ENCODE results near the gene AP1G1. TPM values are rescaled to one million over a fixed set of nuclear protein-coding genes. Genes with fewer than 3 reads are reported as not detected.
"Not testable (repeated sequence)": the region's sequence is repeated elsewhere in the genome, so short reads cannot be mapped to it uniquely, and the experiment has no call there.

The AP1G1 gene
- total RNA-seq, 2 experiments from 2014 or later: 53.9 to 57.4 TPM

DNA sequence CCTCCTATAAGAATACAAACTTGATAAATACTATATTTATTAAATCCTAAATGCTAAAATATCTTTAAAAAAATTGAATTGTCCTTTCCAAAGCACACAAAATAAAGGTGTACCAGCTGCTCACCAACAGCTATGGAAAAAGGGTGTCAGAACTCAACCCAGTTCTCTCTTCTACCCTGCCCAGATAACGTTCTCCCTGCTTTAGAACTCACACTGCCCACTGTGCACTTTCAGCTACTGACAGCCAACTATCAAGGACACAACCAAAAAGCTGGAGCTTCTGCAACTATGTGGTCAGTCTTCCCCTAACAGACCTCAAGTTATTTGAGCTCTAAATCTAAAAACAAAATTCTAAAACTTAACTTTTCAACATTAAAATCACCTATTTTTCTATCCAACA lies 13.7 kb downstream of the AP1G1 start:
- H3K36me3 Mint-ChIP-seq (ENCODE audit: low read depth): peaks cover 27% of the 10 kb centered on the region
- H3K4me1 Mint-ChIP-seq (ENCODE audit: low read depth): peaks cover 48% of the 10 kb centered on the region
- no peaks in the 10 kb centered on the region for H3K27me3 Mint-ChIP-seq
- ChIA-PET CTCF (interaction anchor here (1.3 to 2.4 kb wide), 4 partner anchors 88 to 184 kb away, joined by 3 to 7 read pairs (median 5); no protein-coding TSS in a partner anchor), POLR2A (interaction anchor here (0.6 to 3.2 kb wide), 4 partner anchors 10 to 101 kb away, joined by 3 to 19 read pairs (median 4); partner anchors contain the start of gene AP1G1)
- TF ChIP-seq, protein P1, sequence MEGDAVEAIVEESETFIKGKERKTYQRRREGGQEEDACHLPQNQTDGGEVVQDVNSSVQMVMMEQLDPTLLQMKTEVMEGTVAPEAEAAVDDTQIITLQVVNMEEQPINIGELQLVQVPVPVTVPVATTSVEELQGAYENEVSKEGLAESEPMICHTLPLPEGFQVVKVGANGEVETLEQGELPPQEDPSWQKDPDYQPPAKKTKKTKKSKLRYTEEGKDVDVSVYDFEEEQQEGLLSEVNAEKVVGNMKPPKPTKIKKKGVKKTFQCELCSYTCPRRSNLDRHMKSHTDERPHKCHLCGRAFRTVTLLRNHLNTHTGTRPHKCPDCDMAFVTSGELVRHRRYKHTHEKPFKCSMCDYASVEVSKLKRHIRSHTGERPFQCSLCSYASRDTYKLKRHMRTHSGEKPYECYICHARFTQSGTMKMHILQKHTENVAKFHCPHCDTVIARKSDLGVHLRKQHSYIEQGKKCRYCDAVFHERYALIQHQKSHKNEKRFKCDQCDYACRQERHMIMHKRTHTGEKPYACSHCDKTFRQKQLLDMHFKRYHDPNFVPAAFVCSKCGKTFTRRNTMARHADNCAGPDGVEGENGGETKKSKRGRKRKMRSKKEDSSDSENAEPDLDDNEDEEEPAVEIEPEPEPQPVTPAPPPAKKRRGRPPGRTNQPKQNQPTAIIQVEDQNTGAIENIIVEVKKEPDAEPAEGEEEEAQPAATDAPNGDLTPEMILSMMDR (IDR thresholded peaks at IDR 0.05): no peak
- no peaks in the 10 kb centered on the region for H3K9me3 Mint-ChIP-seq
- intact Hi-C loops (cut with micrococcal nuclease): no loop called here
- DNase-seq (no peak), ATAC-seq (peak; percentile 60)
- H3K27ac Mint-ChIP-seq: peak overlapping the region; percentile 23
- H3K4me3 Mint-ChIP-seq: no peak overlapping the region

DNA sequence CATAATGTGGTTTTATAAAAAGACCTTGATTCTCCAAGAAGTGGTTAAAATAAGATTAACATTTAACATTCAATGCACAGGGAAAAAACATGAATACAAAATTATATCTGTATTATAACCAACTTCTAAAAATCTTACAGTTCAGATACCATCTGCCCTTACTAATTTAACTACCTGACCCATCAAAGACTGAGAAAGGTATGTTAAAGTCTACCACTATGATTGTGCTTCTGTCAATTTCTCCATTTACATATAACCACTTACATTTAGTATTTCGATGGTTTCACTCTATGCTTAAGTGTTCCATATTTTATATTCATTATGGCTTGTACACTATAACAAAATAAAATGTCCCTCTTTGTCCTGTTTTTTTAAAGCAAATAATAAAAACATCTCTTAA lies 14.6 kb downstream of the AP1G1 start:
- CTCF ChIA-PET: interaction anchor here (1.3 to 1.4 kb wide), 2 partner anchors 118 to 168 kb away, joined by 3 to 7 read pairs; no protein-coding TSS in a partner anchor
- H3K27me3 Mint-ChIP-seq: no peaks in the 10 kb centered on the region
- no peak overlapping the region for H3K27ac Mint-ChIP-seq
- H3K36me3 Mint-ChIP-seq (ENCODE audit: low read depth): peaks cover 24% of the 10 kb centered on the region
- H3K4me1 Mint-ChIP-seq (ENCODE audit: low read depth): peaks cover 51% of the 10 kb centered on the region
- intact Hi-C loops (cut with micrococcal nuclease): no loop called here
- no peak overlapping the region for H3K4me3 Mint-ChIP-seq
- POLR2A ChIA-PET: interaction anchor here (1.2 to 1.8 kb wide), 2 partner anchors 14 to 89 kb away, joined by 4 to 5 read pairs; partner anchors contain the start of gene AP1G1
- TF ChIP-seq, protein P1 (IDR thresholded peaks at IDR 0.05): no peak
- ATAC-seq (no peak), DNase-seq (no peak)
- H3K9me3 Mint-ChIP-seq: no peaks in the 10 kb centered on the region

DNA sequence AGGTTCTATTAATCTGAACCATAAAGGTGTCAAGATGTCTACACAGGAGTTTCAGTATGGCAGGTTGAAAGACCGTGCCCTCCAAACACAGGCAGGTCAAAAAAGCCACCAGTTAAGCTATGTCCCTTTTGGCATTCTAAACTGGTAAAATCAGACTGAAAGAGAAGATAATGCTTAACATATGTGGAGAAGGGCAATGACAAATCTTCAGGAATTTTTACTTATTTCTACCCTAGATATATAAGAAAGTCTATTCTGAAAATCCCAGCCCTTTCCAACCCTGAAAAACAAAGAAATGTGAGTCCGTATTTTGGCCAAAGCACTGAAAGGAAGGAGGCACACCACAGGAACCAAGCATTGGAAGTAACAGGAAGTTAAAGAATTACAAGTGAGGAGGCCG lies 16.5 kb downstream of the AP1G1 start:
- Mint-ChIP-seq H3K4me1 (ENCODE audit: low read depth) (peaks cover 56% of the 10 kb centered on the region), H3K27ac (no peak overlapping the region), H3K9me3 (no peaks in the 10 kb centered on the region), H3K36me3 (ENCODE audit: low read depth) (peaks cover 34% of the 10 kb centered on the region), H3K27me3 (no peaks in the 10 kb centered on the region), H3K4me3 (no peak overlapping the region)
- ATAC-seq (no peak), DNase-seq (no peak)
- ChIA-PET CTCF (no interaction called here), POLR2A (no interaction called here)
- TF ChIP-seq, protein P1 (IDR thresholded peaks at IDR 0.05): no peak
- intact Hi-C loops (cut with micrococcal nuclease): no loop called here

DNA sequence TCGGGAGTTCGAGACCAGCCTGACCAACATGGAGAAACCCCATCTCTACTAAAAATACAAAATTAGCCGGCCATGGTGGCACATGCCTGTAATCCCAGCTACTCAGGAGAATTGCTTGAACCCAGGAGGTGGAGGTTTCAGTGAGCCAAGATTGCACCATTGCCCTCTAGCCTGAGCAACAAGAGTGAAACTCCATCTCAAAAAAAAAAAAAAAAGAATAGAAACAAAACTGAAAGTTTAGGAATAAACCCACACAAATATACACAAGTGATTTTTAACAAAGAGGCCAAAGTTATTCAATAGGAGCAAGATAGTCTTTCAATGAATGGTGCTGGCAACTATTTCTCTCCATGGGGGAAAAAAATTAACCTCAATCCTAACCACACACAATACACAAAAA lies 18.3 kb downstream of the AP1G1 start:
- CTCF ChIA-PET: interaction anchor here (0.7 to 2.2 kb wide), 4 partner anchors 37 to 225 kb away, joined by 3 to 7 read pairs (median 4); no protein-coding TSS in a partner anchor
- Mint-ChIP-seq H3K36me3 (ENCODE audit: low read depth) (peaks cover 23% of the 10 kb centered on the region), H3K4me1 (ENCODE audit: low read depth) (peaks cover 41% of the 10 kb centered on the region), H3K27ac (peak overlapping the region; percentile 61)
- H3K9me3 Mint-ChIP-seq; intact Hi-C loops (cut with micrococcal nuclease); DNase-seq; H3K4me3 Mint-ChIP-seq; ATAC-seq; H3K27me3 Mint-ChIP-seq: not testable (repeated sequence)
- POLR2A ChIA-PET: interaction anchor here (1.0 to 1.4 kb wide), 2 partner anchors 9 to 18 kb away, joined by 3 read pairs; partner anchors contain the start of gene AP1G1

DNA sequence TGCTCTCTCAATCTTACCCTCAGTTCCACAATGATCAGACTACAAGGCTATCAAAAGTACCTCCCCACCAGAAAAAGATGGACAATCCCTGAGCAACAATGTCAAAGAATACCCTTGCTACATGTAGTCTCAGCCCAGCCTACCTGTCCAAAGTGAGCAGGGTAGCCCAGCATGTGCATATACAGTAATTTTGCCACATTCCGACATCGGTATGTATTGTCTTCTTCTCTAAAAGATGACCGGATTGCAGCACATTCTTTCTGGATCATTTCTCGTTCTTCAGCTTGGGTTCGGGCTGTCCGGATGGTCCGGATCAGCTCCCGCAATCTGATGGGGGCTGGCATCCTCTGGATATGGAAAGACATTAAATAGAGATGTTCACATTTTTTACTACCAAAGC lies 19.5 kb downstream of the AP1G1 start:
- Mint-ChIP-seq H3K36me3 (ENCODE audit: low read depth) (peaks cover 24% of the 10 kb centered on the region), H3K9me3 (no peaks in the 10 kb centered on the region), H3K4me3 (no peak overlapping the region), H3K27me3 (no peaks in the 10 kb centered on the region), H3K27ac (no peak overlapping the region), H3K4me1 (ENCODE audit: low read depth) (peaks cover 36% of the 10 kb centered on the region)
- TF ChIP-seq, protein P1 (IDR thresholded peaks at IDR 0.05): no peak
- DNase-seq: no peak
- no peak for ATAC-seq
- POLR2A ChIA-PET: interaction anchor here (0.8 to 1.0 kb wide), 2 partner anchors 12 to 39 kb away, joined by 3 read pairs; no protein-coding TSS in a partner anchor
- intact Hi-C loops (cut with micrococcal nuclease): no loop called here
- CTCF ChIA-PET: interaction anchor here (1.4 to 2.2 kb wide), 3 partner anchors 36 to 172 kb away, joined by 3 to 7 read pairs (median 4); no protein-coding TSS in a partner anchor
